ENCODE measurements around the gene PRDM2. TPM values are rescaled to one million over a fixed set of nuclear protein-coding genes. Genes with fewer than 3 reads are reported as not detected.
A peak's percentile ranks its signal among the peaks of the same experiment; 100 is the strongest.

The PRDM2 gene
- total RNA-seq (100 to 1,000 TPM in 2 of 5 donors, 10 to 100 TPM in 3; 93.3 to 162 (median 99.4) TPM), total RNA-seq (28.9 to 199 (median 90.3) reads per million in 29 experiments)
- total RNA-seq (2013) = 62.1 TPM

- H3K36me3 Mint-ChIP-seq = no peaks in the 10 kb centered on the region
- H3K9me3 Mint-ChIP-seq = peaks cover 0 to 4% (median 0%) of the 10 kb centered on the region in 3 donors
- WGBS (ENCODE audit: insufficient coverage) = under 1% methylated on average over 87 of the region's 87 CpGs
- peak within 1 kb of the TSS; percentile 97 for H3K27ac Mint-ChIP-seq
- H3K4me3 Mint-ChIP-seq = peak within 1 kb of the TSS; percentile 92 to 98 (median 94)
- peaks cover 50 to 53% (median 52%) of the 10 kb centered on the region in 3 donors for H3K4me1 Mint-ChIP-seq
- Histone ChIP-seq H3K4me1 (ENCODE audit: control insufficient read depth in 1 of 2, extremely low read depth in 1 of 2, insufficient read depth in 2 of 2, low read length in 2 of 2) (peaks cover 23 to 26% of the 10 kb centered on the region in 2 experiments), H3K4me3 (ENCODE audit: control insufficient read depth in 1 of 2, extremely low read depth in 1 of 2, low read length in 1 of 2) (peak within 1 kb of the TSS; percentile 74 to 80), H3K36me3 (ENCODE audit: control insufficient read depth in 2 of 2, extremely low read depth in 1 of 2, insufficient read depth in 1 of 2, low read length in 1 of 2) (no peaks in the 10 kb centered on the region), H3K9me3 (no peaks in the 10 kb centered on the region), H3K27me3 (replicated peaks in 1 of 2; ENCODE audit: control insufficient read depth in 2 of 2, extremely low read depth in 1 of 2, insufficient read depth in 2 of 2, low read length in 1 of 2) (peaks cover 0 to 3% of the 10 kb centered on the region in 2 experiments), H3K27ac (ENCODE audit: low read length) (peak within 1 kb of the TSS; percentile 95)
- no peaks in the 10 kb centered on the region for H3K27me3 Mint-ChIP-seq
- CTCF ChIA-PET = interaction anchor here in 1 of 2 donors (1.1 kb wide), 1 partner anchor 49 kb away, joined by 5 read pairs; no protein-coding TSS in a partner anchor
- peak; percentile 18 to 82 (median 55) for DNase-seq
- ATAC-seq (replicated peaks in 1 of 4) = peak; percentile 64 to 79 (median 76)
- POLR2A ChIA-PET = interaction anchor here (0.6 to 1.3 kb wide), 4 partner anchors 13 to 30 kb away, joined by 3 to 6 read pairs (median 6); no protein-coding TSS in a partner anchor
Measured at GRCh38 chr1:13699936-13700520, at the start of gene PRDM2. TSS of gene PRDM2 (plus strand) at chr1:13700188. CDS start at chr1:13715606, 15,418 bp downstream.

GRCh38 chr1:13651279-13651678, 48.7 kb upstream of the PRDM2 start:
- Histone ChIP-seq H3K9me3 (no peaks in the 10 kb centered on the region), H3K36me3 (ENCODE audit: control insufficient read depth in 2 of 2, extremely low read depth in 1 of 2, insufficient read depth in 1 of 2, low read length in 1 of 2) (no peaks in the 10 kb centered on the region), H3K27me3 (replicated peaks in 1 of 2; ENCODE audit: control insufficient read depth in 2 of 2, extremely low read depth in 1 of 2, insufficient read depth in 2 of 2, low read length in 1 of 2) (peaks cover 0 to 6% of the 10 kb centered on the region in 2 experiments), H3K4me1 (ENCODE audit: control insufficient read depth in 1 of 2, extremely low read depth in 1 of 2, insufficient read depth in 2 of 2, low read length in 2 of 2) (no peaks in the 10 kb centered on the region), H3K4me3 (ENCODE audit: control insufficient read depth in 1 of 2, extremely low read depth in 1 of 2, low read length in 1 of 2) (no peak overlapping the region), H3K27ac (ENCODE audit: low read length) (no peak overlapping the region)
- Mint-ChIP-seq H3K27me3 (peaks cover 18 to 19% of the 10 kb centered on the region in 2 donors), H3K9me3 (peaks cover 0 to 4% (median 4%) of the 10 kb centered on the region in 3 donors), H3K4me1 (no peaks in the 10 kb centered on the region), H3K27ac (no peak overlapping the region), H3K4me3 (no peak overlapping the region), H3K36me3 (no peaks in the 10 kb centered on the region)
- ChIA-PET POLR2A (no interaction called here), CTCF (interaction anchor here in 1 of 2 donors (0.5 kb wide), 1 partner anchor 1035 kb away, joined by 3 read pairs; no protein-coding TSS in a partner anchor)
- DNase-seq = no peak
- WGBS (ENCODE audit: insufficient coverage) = no CpG with 5 or more reads among the region's 3 CpGs
- no peak for ATAC-seq (replicated peaks in 1 of 4)

- Mint-ChIP-seq H3K27ac (no peak overlapping the region), H3K4me3 (no peak overlapping the region), H3K9me3 (peaks cover 0 to 4% (median 4%) of the 10 kb centered on the region in 3 donors), H3K27me3 (peaks cover 18 to 19% of the 10 kb centered on the region in 2 donors), H3K4me1 (no peaks in the 10 kb centered on the region), H3K36me3 (no peaks in the 10 kb centered on the region)
- H3K27ac ChIP-seq (ENCODE audit: low read length) = no peak overlapping the region
- CTCF ChIA-PET = no interaction called here
- POLR2A ChIA-PET = no interaction called here
- ATAC-seq (replicated peaks in 1 of 4) (no peak), DNase-seq (no peak)
- H3K4me3 ChIP-seq (ENCODE audit: control insufficient read depth in 1 of 2, extremely low read depth in 1 of 2, low read length in 1 of 2) = no peak overlapping the region
- WGBS (ENCODE audit: insufficient coverage) = no CpG with 5 or more reads among the region's 1 CpG
- no peaks in the 10 kb centered on the region for H3K4me1 ChIP-seq (ENCODE audit: control insufficient read depth in 1 of 2, extremely low read depth in 1 of 2, insufficient read depth in 2 of 2, low read length in 2 of 2)
- no peaks in the 10 kb centered on the region for H3K9me3 ChIP-seq
- peaks cover 0 to 6% of the 10 kb centered on the region in 2 experiments for H3K27me3 ChIP-seq (replicated peaks in 1 of 2; ENCODE audit: control insufficient read depth in 2 of 2, extremely low read depth in 1 of 2, insufficient read depth in 2 of 2, low read length in 1 of 2)
- no peaks in the 10 kb centered on the region for H3K36me3 ChIP-seq (ENCODE audit: control insufficient read depth in 2 of 2, extremely low read depth in 1 of 2, insufficient read depth in 1 of 2, low read length in 1 of 2)
Measured at GRCh38 chr1:13652238-13652637, 47.8 kb upstream of the PRDM2 start.

GRCh38 chr1:13661539-13661938, 38.4 kb upstream of the PRDM2 start:
- peaks cover 0 to 11% of the 10 kb centered on the region in 2 experiments for H3K27me3 ChIP-seq (replicated peaks in 1 of 2; ENCODE audit: control insufficient read depth in 2 of 2, extremely low read depth in 1 of 2, insufficient read depth in 2 of 2, low read length in 1 of 2)
- no peak overlapping the region for H3K4me3 Mint-ChIP-seq
- no peak overlapping the region for H3K4me3 ChIP-seq (ENCODE audit: control insufficient read depth in 1 of 2, extremely low read depth in 1 of 2, low read length in 1 of 2)
- no peaks in the 10 kb centered on the region for H3K9me3 ChIP-seq
- H3K9me3 Mint-ChIP-seq = peaks cover 3% of the 10 kb centered on the region in 3 donors
- DNase-seq (no peak), ATAC-seq (replicated peaks in 1 of 4) (no peak)
- no peak overlapping the region for H3K27ac Mint-ChIP-seq
- H3K36me3 Mint-ChIP-seq = peaks cover 3% of the 10 kb centered on the region
- WGBS (ENCODE audit: insufficient coverage) = 88% methylated on average over 4 of the region's 5 CpGs
- H3K27ac ChIP-seq (ENCODE audit: low read length) = no peak overlapping the region
- H3K4me1 Mint-ChIP-seq = peaks cover 0 to 7% (median 6%) of the 10 kb centered on the region in 3 donors
- peaks cover 0 to 12% of the 10 kb centered on the region in 2 experiments for H3K4me1 ChIP-seq (ENCODE audit: control insufficient read depth in 1 of 2, extremely low read depth in 1 of 2, insufficient read depth in 2 of 2, low read length in 2 of 2)
- H3K36me3 ChIP-seq (ENCODE audit: control insufficient read depth in 2 of 2, extremely low read depth in 1 of 2, insufficient read depth in 1 of 2, low read length in 1 of 2) = no peaks in the 10 kb centered on the region
- ChIA-PET POLR2A (no interaction called here), CTCF (interaction anchor here (1.2 to 1.6 kb wide), 2 partner anchors 96 to 167 kb away, joined by 3 to 4 read pairs; no protein-coding TSS in a partner anchor)
- peaks cover 3 to 7% of the 10 kb centered on the region in 2 donors for H3K27me3 Mint-ChIP-seq

- H3K36me3 ChIP-seq (ENCODE audit: control insufficient read depth in 2 of 2, extremely low read depth in 1 of 2, insufficient read depth in 1 of 2, low read length in 1 of 2) = no peaks in the 10 kb centered on the region
- no peak overlapping the region for H3K4me3 ChIP-seq (ENCODE audit: control insufficient read depth in 1 of 2, extremely low read depth in 1 of 2, low read length in 1 of 2)
- no peaks in the 10 kb centered on the region for H3K9me3 ChIP-seq
- DNase-seq (no peak), ATAC-seq (replicated peaks in 1 of 4) (no peak)
- H3K4me1 ChIP-seq (ENCODE audit: control insufficient read depth in 1 of 2, extremely low read depth in 1 of 2, insufficient read depth in 2 of 2, low read length in 2 of 2) = peaks cover 0 to 12% of the 10 kb centered on the region in 2 experiments
- Mint-ChIP-seq H3K4me3 (no peak overlapping the region), H3K4me1 (peaks cover 0 to 8% (median 6%) of the 10 kb centered on the region in 3 donors), H3K9me3 (peaks cover 3% of the 10 kb centered on the region in 3 donors), H3K27ac (no peak overlapping the region), H3K36me3 (peaks cover 3% of the 10 kb centered on the region), H3K27me3 (peaks cover 3 to 7% of the 10 kb centered on the region in 2 donors)
- WGBS (ENCODE audit: insufficient coverage) = no CpG with 5 or more reads among the region's 4 CpGs
- no peak overlapping the region for H3K27ac ChIP-seq (ENCODE audit: low read length)
- peaks cover 0 to 11% of the 10 kb centered on the region in 2 experiments for H3K27me3 ChIP-seq (replicated peaks in 1 of 2; ENCODE audit: control insufficient read depth in 2 of 2, extremely low read depth in 1 of 2, insufficient read depth in 2 of 2, low read length in 1 of 2)
- ChIA-PET CTCF (interaction anchor here (0.7 to 1.6 kb wide), 4 partner anchors 11 to 166 kb away, joined by 3 to 5 read pairs (median 4); no protein-coding TSS in a partner anchor), POLR2A (no interaction called here)
Measured at GRCh38 chr1:13662493-13662892, 37.5 kb upstream of the PRDM2 start.

GRCh38 chr1:13663969-13664368, 36.0 kb upstream of the PRDM2 start:
- ATAC-seq (replicated peaks in 1 of 4) = no peak
- DNase-seq = no peak
- Histone ChIP-seq H3K4me3 (ENCODE audit: control insufficient read depth in 1 of 2, extremely low read depth in 1 of 2, low read length in 1 of 2) (no peak overlapping the region), H3K27ac (ENCODE audit: low read length) (no peak overlapping the region), H3K36me3 (ENCODE audit: control insufficient read depth in 2 of 2, extremely low read depth in 1 of 2, insufficient read depth in 1 of 2, low read length in 1 of 2) (no peaks in the 10 kb centered on the region), H3K9me3 (no peaks in the 10 kb centered on the region), H3K27me3 (replicated peaks in 1 of 2; ENCODE audit: control insufficient read depth in 2 of 2, extremely low read depth in 1 of 2, insufficient read depth in 2 of 2, low read length in 1 of 2) (peaks cover 0 to 11% of the 10 kb centered on the region in 2 experiments), H3K4me1 (ENCODE audit: control insufficient read depth in 1 of 2, extremely low read depth in 1 of 2, insufficient read depth in 2 of 2, low read length in 2 of 2) (peaks cover 0 to 12% of the 10 kb centered on the region in 2 experiments)
- 88% methylated on average over 1 of the region's 4 CpGs for WGBS (ENCODE audit: insufficient coverage)
- Mint-ChIP-seq H3K27ac (no peak overlapping the region), H3K4me3 (no peak overlapping the region), H3K36me3 (peaks cover 3% of the 10 kb centered on the region), H3K27me3 (peaks cover 3 to 7% of the 10 kb centered on the region in 2 donors), H3K9me3 (peaks cover 3% of the 10 kb centered on the region in 3 donors), H3K4me1 (peaks cover 0 to 10% (median 6%) of the 10 kb centered on the region in 3 donors)
- ChIA-PET CTCF (interaction anchor here in 1 of 2 donors (1.1 kb wide), 1 partner anchor 101 kb away, joined by 3 read pairs; no protein-coding TSS in a partner anchor), POLR2A (no interaction called here)
